BE2C (cell line): Measurements from ENCODE around the gene COBL.

ENCODE experiments used
- DNase-seq: peaks from one replicate; pipeline ENCODE4 v3.0.0-alpha.2; 2020
- H3K27me3 ChIP-seq: fragments of 250-450 bp; sonication (Bioruptor Pico); 2 replicates; pipeline ENCODE4 v1.5.1; 2020; ENCODE audit warnings: mild to moderate bottlenecking
- H3K36me3 ChIP-seq: fragments of 250-450 bp; sonication (Bioruptor Pico); 2 replicates; pipeline ENCODE4 v1.5.1; 2020; ENCODE audit warnings: mild to moderate bottlenecking
- H3K4me1 ChIP-seq: fragments of 250-450 bp; sonication (Bioruptor Pico); 2 replicates; pipeline ENCODE4 v1.5.1; 2020
- H3K4me3 ChIP-seq: 2 replicates; pipeline ENCODE4 v1.5.1; 2011; ENCODE audit warnings: low read depth, low read length
- H3K9me3 ChIP-seq: fragments of 250-450 bp; sonication (Bioruptor Pico); 2 replicates; pipeline ENCODE4 v1.5.1; 2020
- TF ChIP-seq, protein P1 (sequence below): IDR thresholded peaks from 2 replicates; pipeline ENCODE4 v1.5.1; 2012; ENCODE audit warnings: mild to moderate bottlenecking, low read depth, low read length

Gene COBL

DNA sequence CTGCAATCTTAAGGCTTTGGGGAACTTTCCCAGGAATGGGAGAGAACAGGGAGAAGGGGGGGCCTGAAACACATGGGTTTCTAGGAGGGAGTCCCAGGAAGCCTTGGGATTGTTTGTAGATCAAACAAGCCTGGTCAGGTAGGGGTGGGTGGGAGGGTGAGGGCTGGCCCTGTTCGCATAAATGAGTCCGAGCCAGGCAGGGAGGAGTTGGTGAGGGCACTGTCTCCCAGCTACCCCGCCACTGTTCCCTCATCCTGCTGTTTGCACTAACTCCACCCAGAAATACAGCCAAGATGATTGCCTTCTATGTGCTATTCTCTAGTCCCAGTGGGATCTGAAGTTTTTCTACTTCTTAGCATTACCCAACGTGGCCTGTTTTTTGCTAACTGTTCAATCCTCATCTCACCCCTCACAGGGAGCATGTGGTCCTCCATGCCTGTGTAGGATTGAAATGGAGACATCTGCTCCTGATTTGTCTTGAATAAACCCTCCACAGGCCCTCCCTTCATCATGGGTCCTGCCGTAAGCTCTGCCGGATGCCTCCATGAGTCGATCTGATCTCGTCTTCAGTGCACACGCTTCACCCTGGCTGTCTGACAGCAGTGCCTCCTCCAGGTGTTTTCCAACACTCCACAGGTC lies 257.0 kb downstream of the COBL start:
- TF ChIP-seq, protein P1, sequence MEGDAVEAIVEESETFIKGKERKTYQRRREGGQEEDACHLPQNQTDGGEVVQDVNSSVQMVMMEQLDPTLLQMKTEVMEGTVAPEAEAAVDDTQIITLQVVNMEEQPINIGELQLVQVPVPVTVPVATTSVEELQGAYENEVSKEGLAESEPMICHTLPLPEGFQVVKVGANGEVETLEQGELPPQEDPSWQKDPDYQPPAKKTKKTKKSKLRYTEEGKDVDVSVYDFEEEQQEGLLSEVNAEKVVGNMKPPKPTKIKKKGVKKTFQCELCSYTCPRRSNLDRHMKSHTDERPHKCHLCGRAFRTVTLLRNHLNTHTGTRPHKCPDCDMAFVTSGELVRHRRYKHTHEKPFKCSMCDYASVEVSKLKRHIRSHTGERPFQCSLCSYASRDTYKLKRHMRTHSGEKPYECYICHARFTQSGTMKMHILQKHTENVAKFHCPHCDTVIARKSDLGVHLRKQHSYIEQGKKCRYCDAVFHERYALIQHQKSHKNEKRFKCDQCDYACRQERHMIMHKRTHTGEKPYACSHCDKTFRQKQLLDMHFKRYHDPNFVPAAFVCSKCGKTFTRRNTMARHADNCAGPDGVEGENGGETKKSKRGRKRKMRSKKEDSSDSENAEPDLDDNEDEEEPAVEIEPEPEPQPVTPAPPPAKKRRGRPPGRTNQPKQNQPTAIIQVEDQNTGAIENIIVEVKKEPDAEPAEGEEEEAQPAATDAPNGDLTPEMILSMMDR, result no peak
- peaks cover 3% of the 10 kb centered on the region; the same call in 1 of the 2 replicates for H3K27me3 ChIP-seq
- H3K9me3 ChIP-seq, result no peaks in the 10 kb centered on the region
- H3K4me1 ChIP-seq, result no peaks in the 10 kb centered on the region
- no peaks in the 10 kb centered on the region for H3K36me3 ChIP-seq
- no peak overlapping the region for H3K4me3 ChIP-seq
- no peak for DNase-seq

DNA sequence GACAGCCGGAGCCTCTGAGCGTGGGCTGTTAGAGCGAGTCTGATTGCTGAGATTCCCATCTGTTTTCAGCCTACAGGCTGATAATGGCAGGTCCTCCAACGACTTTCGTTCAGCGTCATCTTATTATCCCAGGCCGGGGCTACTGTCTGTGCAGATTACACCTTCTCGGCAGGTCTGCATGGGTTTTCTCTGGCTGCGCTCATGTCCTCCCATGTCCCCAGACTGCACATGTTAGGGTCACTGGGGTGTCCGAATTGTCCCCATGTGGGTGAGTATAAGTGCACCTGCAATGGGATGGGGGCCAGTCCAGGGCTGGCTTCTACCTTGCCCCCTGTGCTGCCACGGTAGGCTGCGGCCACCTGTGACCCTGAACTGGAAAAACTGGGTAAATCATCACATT lies 257.8 kb downstream of the COBL start:
- H3K4me3 ChIP-seq, result no peak overlapping the region
- TF ChIP-seq, protein P1, result no peak
- no peaks in the 10 kb centered on the region for H3K9me3 ChIP-seq
- no peak for DNase-seq
- peaks cover 8% of the 10 kb centered on the region; the same call in 1 of the 2 replicates for H3K27me3 ChIP-seq
- no peaks in the 10 kb centered on the region for H3K36me3 ChIP-seq
- no peaks in the 10 kb centered on the region for H3K4me1 ChIP-seq

DNA sequence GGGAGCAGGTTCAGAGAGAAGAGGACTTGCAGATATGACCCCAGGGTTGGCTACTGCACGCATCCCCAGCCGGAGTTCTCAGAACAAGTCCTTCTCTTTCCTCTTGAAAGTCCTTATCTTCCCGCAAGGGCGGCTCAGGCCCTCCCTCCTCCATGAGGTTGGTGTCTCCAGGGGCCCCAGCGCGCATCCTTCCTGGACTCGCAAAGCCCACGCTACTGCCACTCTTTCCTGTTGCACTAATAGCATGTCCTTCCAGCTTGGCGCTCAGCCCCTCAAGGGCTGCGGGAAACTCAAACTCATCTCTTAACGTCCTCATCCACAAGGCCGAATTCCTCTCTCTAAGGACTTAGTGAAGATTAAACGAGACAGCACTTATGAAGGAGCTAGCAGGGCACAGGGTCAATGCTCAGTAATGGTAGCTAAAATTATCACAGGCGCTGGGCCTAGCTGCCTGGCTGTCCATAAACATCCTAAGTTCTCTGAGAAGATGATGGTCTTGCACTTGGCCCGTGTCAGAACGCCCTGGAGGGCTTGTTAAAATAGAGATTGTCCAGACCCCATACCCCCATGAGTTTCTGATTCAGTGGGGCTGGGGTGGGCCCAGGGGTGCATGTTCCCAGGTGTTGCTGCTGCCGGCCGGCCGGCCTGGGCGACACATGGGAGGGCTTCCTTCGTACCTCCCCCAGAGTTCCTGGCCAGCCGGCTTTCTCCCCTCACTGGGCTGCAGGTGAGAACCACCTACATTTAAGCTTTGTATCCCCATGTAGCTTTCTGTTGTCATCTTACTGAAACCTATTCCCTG lies 261.4 kb downstream of the COBL start:
- no peaks in the 10 kb centered on the region for H3K36me3 ChIP-seq
- H3K4me1 ChIP-seq, result no peaks in the 10 kb centered on the region
- no peak for DNase-seq
- no peak overlapping the region for H3K4me3 ChIP-seq
- H3K9me3 ChIP-seq, result no peaks in the 10 kb centered on the region
- TF ChIP-seq, protein P1, result no peak
- H3K27me3 ChIP-seq, result peaks cover 16% of the 10 kb centered on the region; the same call in 1 of the 2 replicates

DNA sequence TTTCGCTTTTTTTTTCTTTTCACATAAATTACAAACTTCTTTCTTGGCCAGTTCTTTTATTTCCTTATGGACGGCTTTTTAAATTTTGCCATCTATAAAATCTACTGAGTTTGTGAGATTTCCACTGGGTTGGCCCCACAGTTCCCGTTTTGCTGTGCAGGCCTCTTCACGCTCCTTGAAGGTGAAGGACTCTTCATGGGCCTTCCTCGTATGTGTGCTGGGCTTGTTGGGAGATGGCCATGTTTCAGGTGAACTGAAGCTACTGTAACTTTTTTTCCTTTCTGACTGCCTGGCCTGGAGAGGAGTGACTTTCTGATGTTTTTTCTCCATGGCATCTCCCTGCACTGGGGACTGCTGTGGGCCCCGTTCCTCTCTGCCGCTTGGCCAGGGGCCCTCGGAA lies 262.4 kb downstream of the COBL start:
- no peak overlapping the region for H3K4me3 ChIP-seq
- no peaks in the 10 kb centered on the region for H3K9me3 ChIP-seq
- no peak for DNase-seq
- H3K27me3 ChIP-seq, result peaks cover 16% of the 10 kb centered on the region; the same call in 1 of the 2 replicates
- TF ChIP-seq, protein P1, result no peak
- no peaks in the 10 kb centered on the region for H3K4me1 ChIP-seq
- no peaks in the 10 kb centered on the region for H3K36me3 ChIP-seq

DNA sequence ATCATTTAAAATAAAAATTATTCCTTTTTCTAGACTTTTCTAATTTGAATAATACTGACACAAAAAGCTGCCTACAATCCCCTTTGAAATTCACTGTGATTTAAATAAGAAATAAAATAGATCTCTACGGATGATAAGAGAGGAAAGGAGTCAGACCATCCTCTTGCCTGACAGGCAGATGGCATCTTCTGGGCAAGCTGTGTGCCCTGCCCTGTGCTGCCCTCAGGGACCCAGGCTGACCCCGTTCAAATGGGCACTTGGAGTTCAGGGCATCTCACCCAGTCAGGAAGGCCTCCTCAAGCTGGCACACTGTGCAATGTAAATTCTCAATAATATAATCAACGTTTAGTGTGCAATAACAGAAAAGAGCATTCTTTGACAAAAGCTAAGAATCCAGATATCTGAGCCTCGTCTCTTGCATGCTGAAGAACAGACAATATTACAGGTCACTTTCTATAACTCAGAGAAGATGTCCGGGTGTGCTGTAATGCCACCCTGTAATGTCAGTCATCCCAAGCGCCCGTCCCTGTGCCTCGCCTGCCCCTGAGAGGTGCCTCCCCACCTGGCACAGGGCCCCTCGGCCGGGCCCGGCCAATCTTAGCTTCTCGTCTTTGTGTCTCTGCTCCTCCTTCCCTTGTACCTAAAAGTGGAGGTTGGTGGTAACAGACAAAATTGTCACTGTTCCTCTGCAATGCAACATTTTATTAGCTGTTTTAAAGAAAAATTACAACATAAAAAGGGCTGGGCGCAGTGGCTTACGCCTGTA lies 263.3 kb downstream of the COBL start:
- DNase-seq, result no peak
- H3K36me3 ChIP-seq, result no peaks in the 10 kb centered on the region
- TF ChIP-seq, protein P1, result no peak
- H3K4me3 ChIP-seq, result no peak overlapping the region
- H3K4me1 ChIP-seq, result no peaks in the 10 kb centered on the region
- no peaks in the 10 kb centered on the region for H3K9me3 ChIP-seq
- H3K27me3 ChIP-seq, result peaks cover 16% of the 10 kb centered on the region; the same call in 1 of the 2 replicates
